Spleen (tissue), 11 donors: Measurements from ENCODE around the gene FARP1. TPM values are rescaled to one million over a fixed set of nuclear protein-coding genes. Genes with fewer than 3 reads are reported as not detected.

Experiments used
- DNase-seq: peaks from one replicate; pipeline ENCODE4 v3.0.0-alpha.2; 2020
- H3K27ac ChIP-seq, 8 donors: fragments of 200-600 bp; sonication (generic) in 7 of 8; 1 replicate in 4 of 8; 2 replicates in 4 of 8; pipeline versions ENCODE4 v1.5.0 to v1.8.0; 2016 to 2021; ENCODE audit warnings: inconsistent platforms in 4 of 8, mild to moderate bottlenecking in 4 of 8, moderate library complexity in 1 of 8
- H3K27me3 ChIP-seq, 7 donors: fragments of 200-600 bp; sonication (generic) in 6 of 7; replicated peaks in 1 of 7; 1 replicate in 4 of 7; 2 replicates in 3 of 7; pipeline versions ENCODE4 v1.5.0 to v1.8.0; 2016 to 2021; ENCODE audit warnings: inconsistent platforms in 3 of 7, mild to moderate bottlenecking in 1 of 7
- H3K36me3 ChIP-seq, 6 donors: fragments of 200-600 bp; sonication (generic) in 5 of 6; 1 replicate in 4 of 6; 2 replicates in 2 of 6; pipeline versions ENCODE4 v1.5.0 to v1.8.0; 2016 to 2021; ENCODE audit warnings: inconsistent platforms in 2 of 6
- H3K4me1 ChIP-seq, 6 donors: fragments of 200-600 bp; sonication (generic) in 5 of 6; 1 replicate in 3 of 6; 2 replicates in 3 of 6; pipeline versions ENCODE4 v1.5.0 to v1.8.0; 2016 to 2021; ENCODE audit warnings: inconsistent platforms in 3 of 6
- H3K4me3 ChIP-seq, 8 donors: fragments of 200-600 bp; sonication (generic) in 7 of 8; 1 replicate in 4 of 8; 2 replicates in 4 of 8; pipeline versions ENCODE4 v1.5.0 to v1.8.0; 2016 to 2021; ENCODE audit warnings: inconsistent platforms in 4 of 8, mild to moderate bottlenecking in 4 of 8, moderate library complexity in 2 of 8
- H3K9me3 ChIP-seq, 8 donors: fragments of 200-600 bp; sonication (generic) in 7 of 8; 1 replicate in 4 of 8; 2 replicates in 4 of 8; pipeline versions ENCODE4 v1.5.0 to v1.8.0; 2016 to 2021; ENCODE audit warnings: inconsistent platforms in 4 of 8
- POLR2A ChIP-seq, 3 donors: fragments of 450-650 bp; IDR thresholded peaks; one replicate each; pipeline ENCODE4 v1.5.1; 2017; ENCODE audit warnings: antibody characterized with exemption in 3 of 3, mild to moderate bottlenecking in 1 of 3
- POLR2AphosphoS5 ChIP-seq, 3 donors: sonication (generic); formaldehyde crosslinking; IDR thresholded peaks; one replicate each; pipeline ENCODE4 v1.5.1; 2017; ENCODE audit warnings: antibody characterized with exemption in 3 of 3
- WGBS, 5 donors: extraction: QIAGEN DNeasy Blood & Tissue Kit in 3 of 5; methylation state at CpG; one replicate each; pipeline versions ENCODE4 v1.1.5 to v1.1.7; 2013 to 2018; 5-methylcytosine and 5-hydroxymethylcytosine counted together
- intact Hi-C: fragments of 100-400 bp; cut with DNase I; formaldehyde crosslinking; loops from one replicate; pipeline ENCODE4 v1.15.0; 2023; ENCODE audit warnings: low total_unique reads
- polyA plus RNA-seq, 3 donors: library from polyadenylated mRNA; stranded (reverse); fragments of 200-250 nt; gene quantifications; one replicate each; pipeline ENCODE4 v1.2.1, GENCODE V29; 2013
- total RNA-seq, 7 donors: library from RNA; depleted of rRNA in 3 of 7; stranded (reverse); fragments of >200 nt in 3 of 7; fragmentation: NEBNext Ultra II Directional in 4 of 7; extraction: Animal tissue kit (Norgen Biotek cat#: 25700) in 4 of 7; gene quantifications; one replicate each; pipeline versions ENCODE4 v1.1.0 to v1.2.1, GENCODE V29; 2016 to 2021
- TF ChIP-seq, protein P1 (sequence below), 11 experiments: fragments of 200-600 bp in 7 of 11; fragments of 450-650 bp in 4 of 11; sonication (generic) in 4 of 11; IDR thresholded peaks in 8 of 11; conservative IDR thresholded peaks in 3 of 11; 1 replicate in 7 of 11; 2 replicates in 4 of 11; pipeline versions ENCODE4 v1.4.0 to v1.8.0; 2016 to 2021; ENCODE audit warnings: antibody characterized with exemption in 11 of 11, inconsistent platforms in 4 of 11, mild to moderate bottlenecking in 1 of 11
- donor health status: healthy with polysubstance abuse.
- donor health status: DM: no; HTN: no; CAD: no; lungs with moderate emphysema.
- donor health status: DM: no; HTN: no; CAD: no.
- donor health status: Bipolar disorder and iron deficiency.
- donor health status: healthy.
- donor health status: DM: no; HTN: no; CAD: no.
- donor health status: DM: yes; HTN: yes; CAD: no.

FARP1 gene
- total and polyA plus RNA-seq, 10 donors: 3.7 to 60.9 (median 33.0) TPM

DNA sequence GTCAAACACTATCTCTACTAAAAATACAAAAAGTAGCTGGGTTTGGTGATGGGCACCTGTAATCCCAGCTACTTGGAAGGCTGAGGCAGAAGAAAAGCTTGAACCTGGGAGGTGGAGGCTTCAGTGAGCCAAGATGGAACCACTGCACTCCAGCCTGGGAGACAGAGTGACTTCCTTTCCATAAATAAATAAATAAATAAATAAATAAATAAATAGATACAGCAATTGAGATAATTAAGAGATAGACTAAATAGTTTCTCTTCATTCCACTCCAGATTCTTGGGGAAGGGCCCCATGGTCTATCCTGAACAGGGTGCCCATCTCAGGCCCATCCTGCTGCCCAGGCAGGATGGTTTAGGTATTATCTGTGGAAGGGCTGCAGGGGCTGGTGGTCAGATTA lies 24.0 kb upstream of the FARP1 start:
- TF ChIP-seq, protein P1, sequence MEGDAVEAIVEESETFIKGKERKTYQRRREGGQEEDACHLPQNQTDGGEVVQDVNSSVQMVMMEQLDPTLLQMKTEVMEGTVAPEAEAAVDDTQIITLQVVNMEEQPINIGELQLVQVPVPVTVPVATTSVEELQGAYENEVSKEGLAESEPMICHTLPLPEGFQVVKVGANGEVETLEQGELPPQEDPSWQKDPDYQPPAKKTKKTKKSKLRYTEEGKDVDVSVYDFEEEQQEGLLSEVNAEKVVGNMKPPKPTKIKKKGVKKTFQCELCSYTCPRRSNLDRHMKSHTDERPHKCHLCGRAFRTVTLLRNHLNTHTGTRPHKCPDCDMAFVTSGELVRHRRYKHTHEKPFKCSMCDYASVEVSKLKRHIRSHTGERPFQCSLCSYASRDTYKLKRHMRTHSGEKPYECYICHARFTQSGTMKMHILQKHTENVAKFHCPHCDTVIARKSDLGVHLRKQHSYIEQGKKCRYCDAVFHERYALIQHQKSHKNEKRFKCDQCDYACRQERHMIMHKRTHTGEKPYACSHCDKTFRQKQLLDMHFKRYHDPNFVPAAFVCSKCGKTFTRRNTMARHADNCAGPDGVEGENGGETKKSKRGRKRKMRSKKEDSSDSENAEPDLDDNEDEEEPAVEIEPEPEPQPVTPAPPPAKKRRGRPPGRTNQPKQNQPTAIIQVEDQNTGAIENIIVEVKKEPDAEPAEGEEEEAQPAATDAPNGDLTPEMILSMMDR (IDR thresholded peaks at IDR 0.05 in 8 of 11, conservative IDR thresholded peaks at IDR 0.05 in 3 of 11): no peak
- TF ChIP-seq POLR2AphosphoS5 (IDR thresholded peaks at IDR 0.05) (no peak), POLR2A (IDR thresholded peaks at IDR 0.05) (no peak)
- H3K4me3 ChIP-seq: no peak overlapping the region
- H3K4me1 ChIP-seq: no peaks in the 10 kb centered on the region
- no peak for DNase-seq
- no peaks in the 10 kb centered on the region for H3K27me3 ChIP-seq
- H3K9me3 ChIP-seq: peaks cover 0 to 16% (median 11%) of the 10 kb centered on the region in 8 donors
- no peak overlapping the region for H3K27ac ChIP-seq
- no peaks in the 10 kb centered on the region for H3K36me3 ChIP-seq
- intact Hi-C loops: no loop called here

DNA sequence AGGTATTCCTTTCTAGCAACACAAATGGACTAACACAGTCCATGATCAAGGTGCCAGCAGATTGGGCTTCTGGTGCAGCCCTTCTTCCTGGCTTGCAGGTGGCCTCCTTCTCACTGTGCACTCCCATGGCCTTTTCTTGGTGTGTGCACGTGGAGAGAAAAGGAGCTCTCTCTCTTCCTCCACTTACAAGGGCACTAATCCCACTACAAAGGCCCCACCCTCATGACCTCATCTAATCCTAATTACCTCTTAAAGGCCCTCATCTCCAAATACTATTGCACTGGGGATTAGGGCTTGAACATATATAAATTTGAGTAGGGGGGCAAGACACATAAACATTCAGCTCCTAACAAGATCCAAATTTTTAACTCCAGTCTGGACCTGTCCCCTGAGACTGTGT lies 19.7 kb upstream of the FARP1 start:
- intact Hi-C loops: no loop called here
- DNase-seq: no peak
- Histone ChIP-seq H3K4me1 (no peaks in the 10 kb centered on the region), H3K36me3 (no peaks in the 10 kb centered on the region), H3K27me3 (no peaks in the 10 kb centered on the region), H3K27ac (no peak overlapping the region), H3K9me3 (peaks cover 0 to 23% (median 14%) of the 10 kb centered on the region in 8 donors), H3K4me3 (no peak overlapping the region)
- WGBS, 5 donors: 53 to 87% (median 78%) methylated on average over 1 of the region's 1 CpG
- TF ChIP-seq, protein P1 (IDR thresholded peaks at IDR 0.05 in 8 of 11, conservative IDR thresholded peaks at IDR 0.05 in 3 of 11): no peak
- TF ChIP-seq POLR2A (IDR thresholded peaks at IDR 0.05) (no peak), POLR2AphosphoS5 (IDR thresholded peaks at IDR 0.05) (no peak)

DNA sequence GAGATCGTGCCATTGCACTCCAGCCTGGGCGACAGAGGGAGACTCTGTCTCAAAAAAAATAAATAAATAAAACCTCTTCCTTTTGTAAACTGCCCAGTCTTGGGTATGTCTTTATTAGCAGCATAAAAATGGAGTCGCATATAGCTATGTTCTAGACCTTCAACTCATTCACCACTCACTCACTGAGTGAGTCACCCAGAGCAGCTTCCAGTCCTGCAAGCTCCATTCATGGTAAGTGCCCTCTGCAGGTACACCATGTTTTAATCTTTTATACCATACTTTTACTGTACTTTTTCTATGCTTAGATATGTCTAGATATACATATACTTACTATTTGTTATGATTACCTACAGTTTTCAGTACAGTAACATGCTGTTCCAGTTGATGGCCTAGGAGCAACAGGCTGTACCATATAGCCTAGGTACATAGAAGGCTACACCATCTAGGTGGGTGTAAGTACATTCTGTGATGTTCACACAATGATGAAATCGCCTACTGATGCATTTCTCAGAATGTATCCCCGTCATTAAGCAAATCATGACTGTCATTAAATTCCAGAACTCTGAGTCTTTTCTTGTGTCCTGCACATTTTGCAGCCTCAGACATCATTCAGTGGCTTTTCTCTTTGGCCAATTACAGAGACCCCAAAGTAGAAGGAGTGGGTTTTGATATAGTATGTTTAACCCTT lies 13.7 kb upstream of the FARP1 start:
- WGBS, 5 donors: 84 to 99% (median 95%) methylated on average over 5 of the region's 5 CpGs
- peaks cover 0 to 6% (median 0%) of the 10 kb centered on the region in 6 donors for H3K4me1 ChIP-seq
- TF ChIP-seq, protein P1 (IDR thresholded peaks at IDR 0.05 in 8 of 11, conservative IDR thresholded peaks at IDR 0.05 in 3 of 11): no peak
- TF ChIP-seq POLR2A (IDR thresholded peaks at IDR 0.05): no peak
- TF ChIP-seq POLR2AphosphoS5 (IDR thresholded peaks at IDR 0.05): no peak

DNA sequence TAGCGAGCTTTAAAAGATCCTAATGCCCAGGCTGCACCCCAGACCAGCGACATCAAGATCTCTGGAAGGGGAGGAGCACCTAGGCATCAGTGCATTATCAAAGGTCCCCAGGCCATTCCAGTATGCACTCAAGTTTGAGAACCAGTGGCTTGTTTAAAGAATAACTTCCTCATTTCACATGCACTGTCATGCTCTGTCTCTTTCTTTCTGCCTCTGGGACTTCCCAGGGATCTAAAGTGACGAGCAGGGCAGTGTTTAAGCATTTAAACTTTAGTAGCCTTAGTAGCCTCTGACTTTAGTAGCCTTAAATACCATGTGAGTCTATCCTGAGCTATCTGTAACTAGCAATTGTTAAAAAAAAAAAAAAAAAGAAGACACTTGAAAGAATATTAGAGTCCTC lies 8.9 kb upstream of the FARP1 start:
- 31 to 50% (median 45%) methylated on average over 3 of the region's 3 CpGs for WGBS, 5 donors
- intact Hi-C loops: no loop called here
- no peak for TF ChIP-seq POLR2A (IDR thresholded peaks at IDR 0.05)
- TF ChIP-seq POLR2AphosphoS5 (IDR thresholded peaks at IDR 0.05): no peak
- TF ChIP-seq, protein P1 (IDR thresholded peaks at IDR 0.05 in 8 of 11, conservative IDR thresholded peaks at IDR 0.05 in 3 of 11): no peak
- no peak overlapping the region for H3K27ac ChIP-seq
- no peak overlapping the region for H3K4me3 ChIP-seq
- no peak for DNase-seq
- no peaks in the 10 kb centered on the region for H3K36me3 ChIP-seq
- H3K27me3 ChIP-seq: peaks cover 0 to 6% (median 0%) of the 10 kb centered on the region in 7 donors
- H3K9me3 ChIP-seq: peaks cover 0 to under 1% (median 0%) of the 10 kb centered on the region in 8 donors
- H3K4me1 ChIP-seq: peaks cover 0 to 7% (median 0%) of the 10 kb centered on the region in 6 donors

More for the DNA sequence above, 13.7 kb upstream of the FARP1 start:
- intact Hi-C loops: no loop called here
- Histone ChIP-seq H3K27ac (no peak overlapping the region), H3K36me3 (no peaks in the 10 kb centered on the region), H3K9me3 (peaks cover 0 to 15% (median 5%) of the 10 kb centered on the region in 8 donors), H3K27me3 (peaks cover 0 to 6% (median 0%) of the 10 kb centered on the region in 7 donors), H3K4me3 (no peak overlapping the region)
- no peak for DNase-seq
